Raji (cell line): ENCODE data around the gene DSTN.

ENCODE experiments used
- POLR2A ChIP-seq: IDR thresholded peaks from 2 replicates; pipeline ENCODE4 v1.6.1; 2011; ENCODE audit warnings: low read depth, low read length, control low read depth; ENCODE audit not compliant: insufficient read depth

DSTN gene

DNA sequence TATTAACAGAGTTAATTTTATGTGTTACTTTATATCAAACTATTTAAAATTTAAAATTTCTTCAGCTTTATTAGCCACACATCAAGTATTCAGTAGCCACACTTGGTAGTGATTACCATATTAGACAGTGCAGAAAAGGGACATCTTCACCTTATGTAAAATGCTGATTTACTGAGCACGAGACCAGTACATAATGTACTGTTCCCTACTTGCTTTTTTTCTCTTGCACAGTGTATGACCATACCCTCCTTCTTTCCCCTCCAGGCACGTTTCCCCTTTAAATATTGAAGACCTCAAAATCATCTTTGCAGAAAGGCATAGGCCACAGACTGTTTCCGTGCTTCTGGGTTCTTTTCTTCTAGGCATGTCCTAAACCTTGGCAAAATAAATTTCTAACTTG lies 17.9 kb downstream of the DSTN start:
- no peak for TF ChIP-seq POLR2A

DNA sequence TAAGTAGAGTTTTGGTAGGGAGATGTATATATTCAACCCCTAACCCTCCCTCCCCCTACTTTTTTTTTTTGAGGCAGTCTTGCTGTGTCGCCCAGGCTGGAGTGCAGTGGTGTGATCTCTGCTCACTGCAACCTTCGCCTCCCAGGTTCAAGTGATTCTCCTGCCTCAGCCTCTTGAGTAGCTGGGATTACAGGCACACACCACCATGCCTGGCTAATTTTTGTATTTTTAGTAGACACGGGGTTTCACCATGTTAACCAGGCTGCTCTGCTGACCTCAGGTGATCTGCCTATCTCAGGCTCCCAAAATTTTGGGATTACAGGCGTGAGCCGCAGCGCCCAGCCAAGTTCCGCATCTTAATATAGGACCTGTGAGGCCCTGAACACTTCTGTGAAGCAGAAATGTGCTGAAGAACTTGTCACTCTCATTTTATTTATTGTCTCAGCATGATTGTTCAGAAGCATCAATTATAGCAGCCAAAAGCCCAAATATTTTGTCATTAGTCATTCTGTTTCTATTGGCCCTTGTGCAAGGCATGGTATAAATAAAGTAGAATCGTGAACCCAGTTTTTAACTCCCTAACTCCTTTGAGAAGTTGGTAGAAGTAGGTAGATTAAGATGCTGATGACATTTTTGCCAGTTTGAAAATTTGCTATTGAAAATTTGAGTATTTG lies 19.4 kb downstream of the DSTN start:
- no peak for TF ChIP-seq POLR2A

DNA sequence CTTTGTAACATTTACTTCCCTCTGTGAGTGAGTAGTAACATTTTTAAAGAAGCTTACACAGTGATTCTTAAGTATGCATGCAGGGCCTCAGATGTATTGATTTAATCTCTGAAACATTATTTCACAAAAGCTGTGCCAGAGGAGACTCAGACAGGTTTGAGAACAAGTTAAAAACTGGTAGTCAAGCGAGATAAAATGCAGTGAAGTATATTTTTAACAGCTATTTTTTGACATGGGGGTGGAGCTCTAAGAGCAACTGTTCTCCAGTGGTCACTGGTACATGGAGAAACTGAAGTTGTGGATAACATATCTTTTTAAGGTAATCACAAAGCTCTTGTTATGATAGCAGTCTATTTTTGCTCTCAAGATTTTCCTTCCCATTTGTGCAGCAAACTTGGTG lies 20.4 kb downstream of the DSTN start:
- TF ChIP-seq POLR2A: no peak

DNA sequence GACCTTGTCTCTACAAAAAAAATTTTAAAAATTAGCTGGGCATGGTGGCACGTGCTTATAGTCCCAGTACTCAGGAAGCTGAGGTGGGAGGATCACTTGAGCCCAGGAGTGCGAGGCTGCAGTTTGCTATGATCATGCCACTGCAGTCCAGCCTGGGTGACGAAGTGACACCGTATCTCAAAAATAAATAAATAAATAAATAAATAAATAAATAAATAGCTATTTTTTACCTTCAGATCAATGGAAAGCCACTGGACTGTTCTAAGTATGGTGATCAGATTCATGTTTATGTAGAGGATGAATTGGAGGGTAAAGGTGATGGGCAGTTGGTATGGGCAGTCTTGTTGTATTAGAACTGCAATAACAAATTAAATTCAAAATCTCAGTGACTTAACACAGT lies 24.0 kb downstream of the DSTN start:
- no peak for TF ChIP-seq POLR2A

DNA sequence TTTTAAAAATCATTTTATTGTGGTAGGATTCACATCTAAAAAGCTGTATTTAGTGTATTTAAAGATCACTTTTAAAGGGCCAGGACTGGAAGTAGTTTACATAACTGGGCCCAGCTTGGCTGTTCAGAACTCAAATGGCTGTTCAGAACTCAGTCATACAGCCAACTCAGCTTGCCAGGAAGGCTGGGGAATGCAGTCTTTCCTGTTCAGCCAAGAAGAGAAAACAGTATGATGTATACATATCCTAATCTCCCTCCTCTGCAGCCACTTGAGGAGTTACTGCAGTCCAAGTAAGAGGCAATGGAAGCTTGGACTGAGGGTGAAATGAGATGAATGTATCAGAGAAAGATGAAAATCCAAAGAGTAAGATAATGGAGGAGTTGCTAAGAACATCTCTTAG lies 24.6 kb downstream of the DSTN start:
- TF ChIP-seq POLR2A: no peak

DNA sequence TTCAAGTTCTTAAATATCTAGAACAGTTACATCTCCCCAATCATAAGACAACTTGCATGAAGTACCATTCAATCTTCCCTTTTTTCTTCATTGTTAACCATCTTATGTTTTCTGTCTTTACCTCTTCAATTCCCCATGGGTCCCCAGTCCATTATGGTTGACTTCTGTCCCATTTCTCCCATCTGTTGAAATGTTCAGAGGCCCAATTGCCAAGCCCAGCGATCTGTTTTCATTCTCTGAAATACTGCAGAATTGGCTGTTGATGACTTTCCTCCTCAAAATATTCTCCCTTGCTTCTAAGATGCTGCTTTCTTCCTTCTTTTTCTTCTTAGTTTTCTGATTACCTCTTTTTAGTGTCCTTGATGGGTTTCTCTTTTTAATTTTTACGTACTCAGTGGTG lies 26.0 kb downstream of the DSTN start:
- TF ChIP-seq POLR2A: no peak

DNA sequence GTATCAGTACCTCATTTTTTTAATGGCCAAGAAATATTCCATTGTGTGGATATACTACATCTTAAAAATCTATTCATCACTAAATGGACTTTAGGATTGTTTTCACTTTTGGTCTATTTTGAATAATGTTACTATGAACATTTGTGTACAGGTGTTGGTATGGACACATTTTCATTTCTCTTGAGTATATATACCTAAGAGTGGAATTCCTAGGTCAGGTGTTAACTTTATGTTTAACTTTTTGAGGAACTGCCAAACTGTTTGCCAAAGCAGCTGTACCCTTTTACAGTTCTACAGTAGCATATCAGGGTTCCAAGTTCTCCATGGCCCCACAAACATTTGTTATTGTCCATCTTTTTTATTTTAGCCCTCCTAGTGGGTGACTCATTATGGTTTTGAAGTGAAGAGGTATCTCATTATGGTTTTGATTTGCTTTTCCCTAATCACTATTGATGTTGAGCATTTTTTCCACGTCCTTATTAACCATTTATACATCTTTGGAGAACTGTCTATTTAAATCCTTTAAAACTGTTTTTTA lies 28.2 kb downstream of the DSTN start:
- no peak for TF ChIP-seq POLR2A

DNA sequence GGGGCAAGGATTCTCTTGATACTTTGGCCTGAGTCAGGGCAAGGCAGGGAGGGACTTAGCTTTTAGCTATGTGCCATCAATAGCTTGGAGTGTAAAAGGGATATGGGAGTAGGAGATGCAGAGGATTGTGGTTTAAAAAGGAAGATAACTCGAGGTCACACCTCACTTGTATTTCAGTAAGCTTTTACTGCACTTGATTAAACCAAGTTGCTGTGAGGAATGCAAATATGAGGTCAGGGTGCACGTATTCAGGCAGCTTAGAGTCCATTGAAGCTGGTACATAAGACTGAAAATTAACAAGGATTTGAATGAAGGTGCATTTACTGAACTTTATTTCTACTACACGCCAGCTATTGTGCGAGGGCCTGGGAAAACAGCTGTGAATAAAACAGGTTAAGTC lies 32.1 kb downstream of the DSTN start:
- no peak for TF ChIP-seq POLR2A

DNA sequence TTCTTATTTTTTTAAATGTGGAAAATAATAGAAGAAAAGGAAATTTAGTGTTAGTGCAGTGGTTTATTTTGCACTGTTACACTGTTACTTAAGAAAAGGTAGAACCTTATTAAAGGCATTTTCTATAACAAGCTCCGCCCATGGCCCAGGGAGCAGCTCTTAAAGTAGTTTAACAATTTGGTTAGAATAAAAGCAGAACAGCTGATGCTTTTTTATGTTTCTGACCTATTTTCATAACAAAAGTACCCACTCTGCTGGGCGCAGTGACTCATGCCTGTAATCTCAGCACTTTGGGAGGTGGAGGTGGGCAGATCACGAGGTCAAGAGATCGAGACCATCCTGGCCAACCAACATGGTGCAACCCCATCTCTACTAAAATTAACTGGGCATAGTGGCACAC lies 32.6 kb downstream of the DSTN start:
- TF ChIP-seq POLR2A: no peak

DNA sequence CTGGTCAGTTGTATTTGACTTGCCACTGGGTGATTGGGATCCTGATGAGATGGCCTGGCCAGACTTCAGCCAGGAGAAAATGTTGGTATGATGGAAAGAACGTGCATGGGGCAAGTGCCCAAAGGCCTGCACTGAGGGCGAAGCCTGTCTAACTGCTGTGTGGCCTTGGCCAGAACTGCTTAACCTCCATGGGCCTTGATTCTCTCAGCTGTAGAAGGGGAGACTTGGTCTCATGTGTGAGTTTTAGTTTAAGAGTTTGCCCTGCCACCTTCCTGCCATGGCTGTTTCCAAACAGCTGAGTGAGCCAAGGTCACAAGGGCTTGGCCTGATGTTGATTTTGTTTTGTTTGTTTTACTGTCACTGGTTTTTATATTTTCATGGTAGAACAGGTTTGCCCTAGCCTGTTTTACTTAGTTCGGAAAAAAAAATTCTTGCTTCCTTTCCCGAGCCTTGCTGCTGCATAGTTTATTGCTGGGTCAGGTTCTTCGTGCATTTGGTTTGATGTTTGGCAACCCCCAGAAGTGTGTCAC lies 35.3 kb downstream of the DSTN start:
- no peak for TF ChIP-seq POLR2A

DNA sequence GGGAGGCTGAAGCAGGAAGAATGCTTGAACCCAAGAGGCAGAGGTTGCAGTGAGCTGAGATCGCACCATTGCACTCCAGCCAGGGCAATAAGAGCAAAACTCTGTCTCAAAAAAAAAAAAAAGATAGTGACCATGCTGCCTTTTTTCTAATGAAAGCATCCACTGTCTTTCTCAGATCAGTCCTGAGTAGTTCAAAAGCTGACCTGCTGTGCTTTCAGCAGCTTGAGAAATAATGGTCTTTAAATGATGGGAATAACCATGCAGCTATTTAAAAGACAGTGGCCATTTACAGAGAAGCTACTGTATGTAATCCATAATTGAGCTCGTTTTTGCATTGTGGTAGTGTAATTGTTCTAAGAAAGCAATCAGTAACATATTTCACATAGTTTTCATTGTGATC lies 36.1 kb downstream of the DSTN start:
- TF ChIP-seq POLR2A: no peak

DNA sequence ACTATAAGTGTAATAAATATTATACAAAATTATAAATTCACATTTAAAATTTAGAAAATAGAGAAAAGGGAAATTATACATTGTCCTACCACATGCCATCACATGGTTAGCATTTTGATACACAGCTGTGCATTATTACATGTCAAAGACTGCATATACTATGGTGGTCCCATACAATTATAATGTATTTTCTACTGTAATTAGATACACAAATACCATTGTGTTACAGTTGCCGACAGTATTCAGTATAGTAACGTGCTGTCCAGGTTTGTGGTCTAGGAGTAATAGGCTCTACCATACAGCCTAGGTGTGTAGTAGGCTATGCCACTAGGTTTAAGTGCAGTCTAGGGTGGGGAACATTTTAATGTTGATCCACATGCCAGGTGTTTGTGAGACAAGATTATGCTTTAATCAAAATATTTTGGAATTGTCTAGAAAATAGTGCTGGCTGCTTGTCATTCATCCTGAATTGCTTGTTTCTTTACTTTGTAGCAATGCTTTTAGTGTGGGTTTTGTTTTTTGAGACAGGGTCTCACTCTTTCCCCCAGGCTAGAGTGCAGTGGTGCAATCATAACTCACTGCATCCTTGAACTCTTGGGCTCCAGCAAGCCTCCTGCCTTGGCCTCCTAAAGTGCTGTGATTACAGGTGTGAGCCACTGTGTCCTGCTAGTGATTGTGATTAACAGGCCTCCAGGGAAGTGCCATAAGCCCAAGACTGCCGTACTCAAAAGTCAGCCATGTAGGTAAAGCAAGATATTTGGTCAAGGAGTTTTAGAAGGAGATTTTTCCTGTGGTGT lies 39.0 kb downstream of the DSTN start:
- TF ChIP-seq POLR2A: no peak

DNA sequence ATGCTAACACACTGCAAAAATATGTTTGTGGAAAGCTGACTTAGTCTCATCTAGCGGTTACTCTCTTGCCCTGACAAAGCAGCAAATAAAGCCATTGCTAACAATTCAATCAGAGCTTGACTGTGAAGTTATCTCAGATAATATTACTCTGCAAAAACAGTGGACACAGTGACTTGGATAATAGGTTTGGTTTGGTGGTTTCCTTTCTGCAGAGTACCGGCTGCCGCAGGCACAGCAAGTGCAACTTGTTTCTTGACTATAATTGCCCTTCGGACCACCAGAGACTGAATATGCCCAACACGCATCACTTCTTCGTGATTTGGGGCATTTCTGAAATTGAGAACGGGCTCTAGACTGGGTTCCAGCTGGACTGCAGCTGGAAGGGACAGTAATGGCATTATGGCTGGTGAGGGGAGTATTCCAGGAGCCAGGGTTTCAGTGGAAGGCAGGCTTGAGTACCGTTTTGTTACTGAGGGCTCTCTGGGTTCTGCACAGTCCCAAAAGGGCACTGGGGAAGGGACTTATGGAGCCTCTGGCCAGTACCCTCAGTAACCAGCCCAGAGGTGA lies 40.0 kb downstream of the DSTN start:
- TF ChIP-seq POLR2A: no peak

DNA sequence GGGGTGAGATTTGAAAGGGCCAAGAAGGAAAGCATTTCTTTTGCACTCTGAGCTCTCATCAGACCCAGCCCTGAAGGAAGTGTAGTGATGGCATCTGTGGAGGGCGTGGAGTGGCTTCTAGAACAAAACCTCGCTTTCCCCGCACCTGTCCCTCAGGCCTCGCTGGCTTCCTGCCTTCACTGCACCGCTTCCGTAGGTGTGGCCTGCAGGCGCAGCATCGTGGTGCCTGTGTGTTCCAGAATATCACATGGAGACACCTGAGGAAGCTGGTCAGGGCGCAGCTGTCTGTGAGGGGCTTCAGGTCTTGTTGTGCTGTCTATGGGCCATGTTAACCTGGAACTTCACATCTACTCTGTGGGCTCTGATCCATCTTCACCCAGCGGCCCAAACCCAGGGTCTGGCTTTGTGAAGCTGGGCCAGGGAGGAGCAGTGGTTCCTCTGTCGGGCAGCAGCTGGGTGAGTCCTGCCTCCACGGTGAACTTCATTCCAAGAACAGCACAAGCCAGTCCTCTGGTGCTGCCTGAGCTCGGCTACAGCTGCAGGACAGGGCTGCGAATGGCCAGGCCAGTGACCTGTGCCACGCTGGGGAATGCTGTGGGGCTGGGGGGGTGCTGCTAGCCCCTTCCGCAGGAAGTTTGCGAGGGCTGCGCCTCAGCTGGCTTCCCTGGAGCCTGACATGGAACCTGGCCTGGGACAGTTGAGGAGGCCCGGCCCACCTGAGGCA lies 40.9 kb downstream of the DSTN start:
- no peak for TF ChIP-seq POLR2A

DNA sequence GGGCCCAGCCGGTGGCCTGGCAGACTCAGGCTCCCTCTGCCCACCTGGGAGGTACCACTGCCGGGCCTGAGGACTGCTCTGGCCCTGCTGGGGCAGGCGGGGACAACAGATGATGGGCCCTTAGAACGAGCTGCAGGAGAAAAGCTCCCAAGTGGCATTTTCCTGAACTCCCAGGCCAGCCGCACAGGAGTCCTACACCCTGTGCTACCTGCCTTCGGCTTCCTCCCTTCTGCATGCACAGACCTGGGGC lies 41.3 kb downstream of the DSTN start:
- no peak for TF ChIP-seq POLR2A
